Right lobe of liver (tissue), 4 donors: ENCODE data around the gene EVX1.

Experiments
- POLR2A ChIP-seq: fragments of 450-650 bp; IDR thresholded peaks from one replicate; pipeline ENCODE4 v1.6.1; 2017; ENCODE audit warnings: antibody characterized with exemption, mild to moderate bottlenecking
- TF ChIP-seq, protein P1 (sequence below), 4 donors: fragments of 200-600 bp in 3 of 4; fragments of 450-650 bp in 1 of 4; IDR thresholded peaks; one replicate each; pipeline versions ENCODE4 v1.5.1 to v1.8.0; 2016 to 2022; ENCODE audit warnings: antibody characterized with exemption in 4 of 4, mild to moderate bottlenecking in 2 of 4
- donor health status: DM: no; HTN: no; CAD: no.
- donor health status: DM: no; HTN: no; CAD: no.
- donor health status: DM: no; HTN: yes; CAD: no.

DNA sequence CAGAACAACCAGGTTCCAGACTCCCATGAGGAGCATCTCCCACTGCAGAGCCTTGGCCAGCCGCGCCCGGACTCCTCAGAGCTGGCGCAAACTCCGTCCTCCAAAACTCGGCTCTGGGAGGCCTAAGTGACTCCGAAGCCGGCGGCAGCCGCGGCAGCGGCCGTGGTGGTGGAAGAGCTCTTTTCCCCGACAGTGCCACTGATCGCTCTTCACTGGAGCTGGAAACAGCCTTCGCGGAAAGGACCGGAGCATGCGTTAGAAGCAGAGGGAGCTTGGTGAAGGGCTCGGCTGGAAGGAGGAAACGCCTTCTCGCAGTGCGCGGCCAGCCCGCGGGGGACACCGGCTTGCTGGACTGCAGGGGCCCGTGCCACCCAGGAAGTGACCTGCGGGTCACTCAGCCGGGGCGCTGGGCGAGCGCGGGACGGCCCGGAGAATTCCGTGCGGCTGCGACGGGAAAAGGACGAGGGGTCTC lies 37.7 kb upstream of the EVX1 start:
- TF ChIP-seq, protein P1, sequence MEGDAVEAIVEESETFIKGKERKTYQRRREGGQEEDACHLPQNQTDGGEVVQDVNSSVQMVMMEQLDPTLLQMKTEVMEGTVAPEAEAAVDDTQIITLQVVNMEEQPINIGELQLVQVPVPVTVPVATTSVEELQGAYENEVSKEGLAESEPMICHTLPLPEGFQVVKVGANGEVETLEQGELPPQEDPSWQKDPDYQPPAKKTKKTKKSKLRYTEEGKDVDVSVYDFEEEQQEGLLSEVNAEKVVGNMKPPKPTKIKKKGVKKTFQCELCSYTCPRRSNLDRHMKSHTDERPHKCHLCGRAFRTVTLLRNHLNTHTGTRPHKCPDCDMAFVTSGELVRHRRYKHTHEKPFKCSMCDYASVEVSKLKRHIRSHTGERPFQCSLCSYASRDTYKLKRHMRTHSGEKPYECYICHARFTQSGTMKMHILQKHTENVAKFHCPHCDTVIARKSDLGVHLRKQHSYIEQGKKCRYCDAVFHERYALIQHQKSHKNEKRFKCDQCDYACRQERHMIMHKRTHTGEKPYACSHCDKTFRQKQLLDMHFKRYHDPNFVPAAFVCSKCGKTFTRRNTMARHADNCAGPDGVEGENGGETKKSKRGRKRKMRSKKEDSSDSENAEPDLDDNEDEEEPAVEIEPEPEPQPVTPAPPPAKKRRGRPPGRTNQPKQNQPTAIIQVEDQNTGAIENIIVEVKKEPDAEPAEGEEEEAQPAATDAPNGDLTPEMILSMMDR (IDR thresholded peaks at IDR 0.05), result no peak
- no peak for TF ChIP-seq POLR2A
